Stimulated activated CD8-positive, alpha-beta memory T cell treated with anti-CD3 and anti-CD28 coated beads, Interleukin-15, amount 100 ng/mL, for 4 hours (primary cell): ENCODE measurements around the gene CCNB3.

ENCODE experiments used
- DNase-seq, 2 donors: peaks; one replicate each; pipeline ENCODE4 v3.0.0-alpha.2; 2020; ENCODE audit warnings: low read depth in 2 of 2

The CCNB3 gene

GRCh38 chrX:50343917-50344316 lies 139.4 kb downstream of the CCNB3 start:
- DNase-seq, result no peak

GRCh38 chrX:50372966-50373365 lies 168.4 kb downstream of the CCNB3 start:
- DNase-seq, result no peak

GRCh38 chrX:50375481-50376267 lies 171.1 kb downstream of the CCNB3 start:
- DNase-seq, result no peak

GRCh38 chrX:50381729-50382415 lies 177.3 kb downstream of the CCNB3 start:
- DNase-seq, result no peak

GRCh38 chrX:50386520-50386919 lies 182.0 kb downstream of the CCNB3 start:
- DNase-seq, result no peak

GRCh38 chrX:50393902-50394301 lies 189.3 kb downstream of the CCNB3 start:
- no peak for DNase-seq
